Measurements from ENCODE around the gene ZNF414.

ZNF414 gene

DNA sequence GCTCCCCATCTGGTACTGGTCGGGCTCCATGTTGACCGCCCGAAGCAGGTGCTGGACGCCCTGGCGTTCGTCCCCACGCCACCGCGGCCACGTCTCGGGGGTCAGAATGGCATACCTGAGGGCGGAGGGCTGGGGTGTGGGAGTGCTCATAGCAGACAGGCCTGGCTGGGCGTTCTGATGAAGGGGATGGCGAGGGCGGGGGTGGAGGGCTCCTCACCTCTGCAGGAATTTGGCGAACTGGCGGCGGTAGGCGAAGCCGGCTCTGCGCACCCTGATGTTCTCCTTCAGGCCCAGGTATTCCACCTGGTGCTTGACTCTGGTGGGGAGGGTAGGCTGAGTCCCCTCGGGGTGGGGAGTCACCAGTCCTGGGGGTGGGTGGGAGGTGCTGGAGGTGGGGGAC lies 22.3 kb upstream of the ZNF414 start:
- Histone ChIP-seq H2BK15ac (ENCODE audit: low read length) (no peak overlapping the region), H3K79me1 (ENCODE audit: low read depth, low read length) (no peaks in the 10 kb centered on the region), H3K4me3 (ENCODE audit: low read length in 2 of 2) (no peak overlapping the region), H3K9me3 (replicated peaks in 1 of 2; ENCODE audit: control insufficient read depth in 2 of 2, insufficient read depth in 1 of 2, low read depth in 1 of 2, low read length in 2 of 2) (no peaks in the 10 kb centered on the region), H3K4me2 (ENCODE audit: insufficient read depth, low read length, poor library complexity, severe bottlenecking) (no peak overlapping the region), H2BK120ac (ENCODE audit: low read depth, low read length) (no peak overlapping the region), H2BK12ac (ENCODE audit: low read length) (peak overlapping the region; percentile 84), H3K27me3 (ENCODE audit: control insufficient read depth in 3 of 3, insufficient read depth in 3 of 3, low read depth in 1 of 3, low read length in 3 of 3) (no peaks in the 10 kb centered on the region), H2AK5ac (ENCODE audit: low read depth, low read length) (no peak overlapping the region), H2BK5ac (ENCODE audit: low read length) (no peak overlapping the region), H3K27ac (replicated peaks; ENCODE audit: low read length) (no peak overlapping the region), H3K23ac (ENCODE audit: low read depth, low read length, poor library complexity) (no peak overlapping the region), H4K91ac (ENCODE audit: low read depth, low read length, poor library complexity) (no peak overlapping the region), H4K8ac (ENCODE audit: low read depth, low read length) (no peak overlapping the region), H3K18ac (ENCODE audit: low read length) (peak overlapping the region; percentile 38), H3K14ac (ENCODE audit: low read length) (no peak overlapping the region), H3K4ac (ENCODE audit: low read length) (no peak overlapping the region), H3K36me3 (replicated peaks in 1 of 2; ENCODE audit: control insufficient read depth in 2 of 2, insufficient read depth in 2 of 2, low read length in 2 of 2) (no peaks in the 10 kb centered on the region), H2AFZ (ENCODE audit: low read length) (no peak overlapping the region), H3K4me1 (ENCODE audit: control insufficient read depth in 2 of 2, insufficient read depth in 1 of 2, low read depth in 1 of 2, low read length in 2 of 2) (no peaks in the 10 kb centered on the region), H3K9ac (ENCODE audit: low read depth, low read length, poor library complexity) (no peak overlapping the region)
- DNase-seq (ENCODE audit: low spot score): no peak
- WGBS, 2 donors (ENCODE audit: extremely low coverage in 2 of 2, insufficient read length in 2 of 2, insufficient replicate concordance in 1 of 2): no CpG with 5 or more reads among the region's 22 CpGs

DNA sequence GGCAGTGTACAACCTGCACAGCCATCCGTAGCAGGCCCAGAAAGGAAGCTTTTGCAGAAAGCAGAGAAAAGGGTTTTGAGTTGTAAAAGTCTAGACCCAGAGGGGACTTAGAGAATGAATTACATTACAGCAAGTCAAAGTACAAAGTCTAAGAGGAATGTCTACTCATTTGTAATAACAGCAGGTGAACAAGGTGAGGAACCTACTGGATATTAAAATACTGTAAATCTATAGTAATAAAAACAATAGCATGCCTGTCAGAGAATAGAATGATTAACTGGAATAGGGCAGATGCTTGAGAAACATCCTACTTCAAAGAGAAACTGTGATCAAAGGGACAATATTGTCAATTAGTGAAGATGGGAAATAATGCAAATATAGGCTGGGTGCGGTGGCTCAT lies 18.3 kb upstream of the ZNF414 start:
- H4K91ac ChIP-seq (ENCODE audit: low read depth, low read length, poor library complexity): no peak overlapping the region
- no peak overlapping the region for H3K9ac ChIP-seq (ENCODE audit: low read depth, low read length, poor library complexity)
- H2BK12ac ChIP-seq (ENCODE audit: low read length): no peak overlapping the region
- H2BK120ac ChIP-seq (ENCODE audit: low read depth, low read length): no peak overlapping the region
- no peak overlapping the region for H2AK5ac ChIP-seq (ENCODE audit: low read depth, low read length)
- no peak overlapping the region for H3K4me2 ChIP-seq (ENCODE audit: insufficient read depth, low read length, poor library complexity, severe bottlenecking)
- H3K9me3 ChIP-seq (replicated peaks in 1 of 2; ENCODE audit: control insufficient read depth in 2 of 2, insufficient read depth in 1 of 2, low read depth in 1 of 2, low read length in 2 of 2): peaks cover 0 to 1% of the 10 kb centered on the region in 2 donors
- peaks cover 0 to 2% of the 10 kb centered on the region in 2 donors for H3K4me1 ChIP-seq (ENCODE audit: control insufficient read depth in 2 of 2, insufficient read depth in 1 of 2, low read depth in 1 of 2, low read length in 2 of 2)
- H2BK5ac ChIP-seq (ENCODE audit: low read length): no peak overlapping the region
- no peak overlapping the region for H2AFZ ChIP-seq (ENCODE audit: low read length)
- peaks cover 5% of the 10 kb centered on the region for H3K79me1 ChIP-seq (ENCODE audit: low read depth, low read length)
- no peak overlapping the region for H3K27ac ChIP-seq (replicated peaks; ENCODE audit: low read length)
- no peak overlapping the region for H3K4me3 ChIP-seq (ENCODE audit: low read length in 2 of 2)
- no peak overlapping the region for H4K8ac ChIP-seq (ENCODE audit: low read depth, low read length)
- H3K23ac ChIP-seq (ENCODE audit: low read depth, low read length, poor library complexity): no peak overlapping the region
- no peak overlapping the region for H3K18ac ChIP-seq (ENCODE audit: low read length)
- H3K4ac ChIP-seq (ENCODE audit: low read length): no peak overlapping the region
- DNase-seq (ENCODE audit: low spot score): no peak
- H3K14ac ChIP-seq (ENCODE audit: low read length): no peak overlapping the region
- peaks cover 0 to 3% (median 0%) of the 10 kb centered on the region in 3 experiments for H3K27me3 ChIP-seq (ENCODE audit: control insufficient read depth in 3 of 3, insufficient read depth in 3 of 3, low read depth in 1 of 3, low read length in 3 of 3)
- no CpG with 5 or more reads among the region's 2 CpGs for WGBS, 2 donors (ENCODE audit: extremely low coverage in 2 of 2, insufficient read length in 2 of 2, insufficient replicate concordance in 1 of 2)
- peaks cover 0 to 2% of the 10 kb centered on the region in 2 donors for H3K36me3 ChIP-seq (replicated peaks in 1 of 2; ENCODE audit: control insufficient read depth in 2 of 2, insufficient read depth in 2 of 2, low read length in 2 of 2)
- H2BK15ac ChIP-seq (ENCODE audit: low read length): no peak overlapping the region

DNA sequence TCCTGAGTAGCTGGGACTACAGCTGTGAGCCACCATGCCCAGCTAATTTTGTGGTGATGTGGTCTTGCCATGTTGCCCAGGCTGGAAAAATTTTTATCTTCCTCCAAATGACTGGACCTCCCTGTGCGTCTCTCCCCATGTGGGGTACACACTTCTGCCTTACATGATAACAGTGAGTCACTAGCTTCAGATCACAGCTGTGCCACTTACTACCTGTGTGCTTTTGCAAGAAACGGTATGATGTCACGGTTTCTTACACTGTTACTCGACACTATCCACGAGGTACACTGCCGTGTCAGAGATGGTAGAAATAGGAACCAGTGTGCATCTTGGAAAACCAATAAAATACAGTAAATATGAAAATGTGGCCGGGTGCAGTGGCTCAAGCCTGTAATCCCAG lies 17.5 kb upstream of the ZNF414 start:
- Histone ChIP-seq H3K79me1 (ENCODE audit: low read depth, low read length) (peaks cover 11% of the 10 kb centered on the region), H2BK120ac (ENCODE audit: low read depth, low read length) (no peak overlapping the region), H3K9ac (ENCODE audit: low read depth, low read length, poor library complexity) (no peak overlapping the region), H2AFZ (ENCODE audit: low read length) (no peak overlapping the region), H3K27ac (replicated peaks; ENCODE audit: low read length) (no peak overlapping the region), H3K36me3 (replicated peaks in 1 of 2; ENCODE audit: control insufficient read depth in 2 of 2, insufficient read depth in 2 of 2, low read length in 2 of 2) (peaks cover 0 to 2% of the 10 kb centered on the region in 2 donors), H3K18ac (ENCODE audit: low read length) (no peak overlapping the region), H2AK5ac (ENCODE audit: low read depth, low read length) (no peak overlapping the region), H2BK15ac (ENCODE audit: low read length) (no peak overlapping the region), H3K4me1 (ENCODE audit: control insufficient read depth in 2 of 2, insufficient read depth in 1 of 2, low read depth in 1 of 2, low read length in 2 of 2) (peaks cover 3 to 6% of the 10 kb centered on the region in 2 donors), H3K9me3 (replicated peaks in 1 of 2; ENCODE audit: control insufficient read depth in 2 of 2, insufficient read depth in 1 of 2, low read depth in 1 of 2, low read length in 2 of 2) (peaks cover 0 to 1% of the 10 kb centered on the region in 2 donors), H4K8ac (ENCODE audit: low read depth, low read length) (no peak overlapping the region), H2BK5ac (ENCODE audit: low read length) (no peak overlapping the region), H3K27me3 (ENCODE audit: control insufficient read depth in 3 of 3, insufficient read depth in 3 of 3, low read depth in 1 of 3, low read length in 3 of 3) (peaks cover 0 to 7% (median 0%) of the 10 kb centered on the region in 3 experiments), H4K91ac (ENCODE audit: low read depth, low read length, poor library complexity) (no peak overlapping the region), H3K4me2 (ENCODE audit: insufficient read depth, low read length, poor library complexity, severe bottlenecking) (no peak overlapping the region), H3K4ac (ENCODE audit: low read length) (no peak overlapping the region), H3K14ac (ENCODE audit: low read length) (no peak overlapping the region), H3K4me3 (ENCODE audit: low read length in 2 of 2) (no peak overlapping the region), H2BK12ac (ENCODE audit: low read length) (no peak overlapping the region), H3K23ac (ENCODE audit: low read depth, low read length, poor library complexity) (no peak overlapping the region)
- no peak for DNase-seq (ENCODE audit: low spot score)
- WGBS, 2 donors (ENCODE audit: extremely low coverage in 2 of 2, insufficient read length in 2 of 2, insufficient replicate concordance in 1 of 2): no CpG with 5 or more reads among the region's 7 CpGs

DNA sequence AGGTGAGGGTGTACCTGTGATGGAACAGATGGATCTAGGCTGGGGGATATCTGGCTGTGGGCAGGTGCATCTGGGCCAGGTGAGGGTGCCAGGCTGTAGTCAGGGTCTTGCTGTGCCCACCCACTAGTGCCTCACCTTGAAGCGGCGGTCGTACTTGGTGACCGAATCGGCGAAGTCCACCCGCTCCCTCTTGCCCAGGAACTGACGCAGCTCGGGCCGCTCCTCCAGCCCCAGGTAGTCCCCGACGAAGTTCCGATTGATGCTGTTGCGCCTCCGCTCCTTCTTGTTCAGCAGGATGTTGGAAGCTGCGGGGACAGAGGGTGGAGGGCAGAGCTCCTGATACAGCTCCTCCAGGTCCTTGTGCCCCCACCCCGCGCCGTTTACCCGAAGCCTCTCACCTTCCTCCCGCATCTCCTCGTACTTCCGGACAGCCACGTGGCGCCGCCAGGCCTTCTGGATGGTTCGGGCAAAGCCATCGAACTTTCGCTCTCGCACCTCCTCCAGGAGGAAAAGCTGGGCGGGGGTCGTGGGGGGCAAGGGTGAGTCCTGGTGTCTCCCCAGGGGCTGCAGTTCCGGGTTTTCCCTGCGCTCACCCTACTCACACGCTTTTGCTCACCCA lies 16.2 kb upstream of the ZNF414 start:
- Histone ChIP-seq H3K4ac (ENCODE audit: low read length) (no peak overlapping the region), H3K4me2 (ENCODE audit: insufficient read depth, low read length, poor library complexity, severe bottlenecking) (no peak overlapping the region), H3K18ac (ENCODE audit: low read length) (no peak overlapping the region), H2BK15ac (ENCODE audit: low read length) (no peak overlapping the region), H3K4me3 (ENCODE audit: low read length in 2 of 2) (peak overlapping the region in 1 of 2 donors; percentile 9), H4K91ac (ENCODE audit: low read depth, low read length, poor library complexity) (no peak overlapping the region), H3K14ac (ENCODE audit: low read length) (peak overlapping the region; percentile 21), H2AFZ (ENCODE audit: low read length) (no peak overlapping the region), H4K8ac (ENCODE audit: low read depth, low read length) (no peak overlapping the region), H3K23ac (ENCODE audit: low read depth, low read length, poor library complexity) (peak overlapping the region; percentile 43), H2BK5ac (ENCODE audit: low read length) (no peak overlapping the region), H3K27me3 (ENCODE audit: control insufficient read depth in 3 of 3, insufficient read depth in 3 of 3, low read depth in 1 of 3, low read length in 3 of 3) (peaks cover 0 to 7% (median 0%) of the 10 kb centered on the region in 3 experiments), H3K79me1 (ENCODE audit: low read depth, low read length) (peaks cover 11% of the 10 kb centered on the region), H2BK120ac (ENCODE audit: low read depth, low read length) (peak overlapping the region; percentile 61), H3K36me3 (replicated peaks in 1 of 2; ENCODE audit: control insufficient read depth in 2 of 2, insufficient read depth in 2 of 2, low read length in 2 of 2) (peaks cover 0 to 2% of the 10 kb centered on the region in 2 donors), H3K27ac (replicated peaks; ENCODE audit: low read length) (no peak overlapping the region), H3K9ac (ENCODE audit: low read depth, low read length, poor library complexity) (no peak overlapping the region), H2AK5ac (ENCODE audit: low read depth, low read length) (peak overlapping the region; percentile 6), H3K4me1 (ENCODE audit: control insufficient read depth in 2 of 2, insufficient read depth in 1 of 2, low read depth in 1 of 2, low read length in 2 of 2) (peaks cover 4 to 7% of the 10 kb centered on the region in 2 donors), H2BK12ac (ENCODE audit: low read length) (peak overlapping the region; percentile 58), H3K9me3 (replicated peaks in 1 of 2; ENCODE audit: control insufficient read depth in 2 of 2, insufficient read depth in 1 of 2, low read depth in 1 of 2, low read length in 2 of 2) (peaks cover 0 to 1% of the 10 kb centered on the region in 2 donors)
- no peak for DNase-seq (ENCODE audit: low spot score)
- no CpG with 5 or more reads among the region's 35 CpGs for WGBS, 2 donors (ENCODE audit: extremely low coverage in 2 of 2, insufficient read length in 2 of 2, insufficient replicate concordance in 1 of 2)
